AG09319 (cell line): Measurements from ENCODE around the gene GPR21.

Experiments
- DNase-seq: peaks from one replicate; pipeline ENCODE4 v3.0.0-alpha.2; 2010; ENCODE audit warnings: low read depth; ENCODE audit errors: extremely low read depth
- CTCF ChIP-seq: IDR thresholded peaks from 2 replicates; pipeline ENCODE4 v1.5.1; 2011; ENCODE audit warnings: low read depth, mild to moderate bottlenecking, inconsistent platforms, low read length, moderate library complexity

Gene GPR21

GRCh38 chr9:123033352-123033751 lies at the start of gene GPR21:
Gene GPR21, plus strand, starts transcription at chr9:123033667. Its CDS starts 900 bp downstream, at chr9:123034567.
- TF ChIP-seq CTCF: no peak
- no peak for DNase-seq

- DNase-seq: no peak
- no peak for TF ChIP-seq CTCF
Observed at GRCh38 chr9:122986010-122986409, 47.5 kb upstream of the GPR21 start.

GRCh38 chr9:122988141-122988540 lies 45.3 kb upstream of the GPR21 start:
- no peak for TF ChIP-seq CTCF
- no peak for DNase-seq

- DNase-seq: no peak
Observed at GRCh38 chr9:122988920-122989621, 44.4 kb upstream of the GPR21 start.

GRCh38 chr9:122991370-122991830 lies 42.1 kb upstream of the GPR21 start:
- TF ChIP-seq CTCF: peak; percentile 64
- peak; percentile 78 for DNase-seq

More at GRCh38 chr9:122988920-122989621, 44.4 kb upstream of the GPR21 start:
- TF ChIP-seq CTCF: no peak

- no peak for TF ChIP-seq CTCF
Observed at GRCh38 chr9:122996586-122996985, 36.9 kb upstream of the GPR21 start.

GRCh38 chr9:122998448-122998847 lies 35.0 kb upstream of the GPR21 start:
- no peak for TF ChIP-seq CTCF
- DNase-seq: no peak

More at GRCh38 chr9:122996586-122996985, 36.9 kb upstream of the GPR21 start:
- DNase-seq: no peak
